ENCODE measurements around the gene ZCCHC14.
A peak's percentile ranks its signal among the peaks of the same experiment; 100 is the strongest.
"Not testable (repeated sequence)": the region's sequence is repeated elsewhere in the genome, so short reads cannot be mapped to it uniquely, and the experiment has no call there.

Gene ZCCHC14

DNA sequence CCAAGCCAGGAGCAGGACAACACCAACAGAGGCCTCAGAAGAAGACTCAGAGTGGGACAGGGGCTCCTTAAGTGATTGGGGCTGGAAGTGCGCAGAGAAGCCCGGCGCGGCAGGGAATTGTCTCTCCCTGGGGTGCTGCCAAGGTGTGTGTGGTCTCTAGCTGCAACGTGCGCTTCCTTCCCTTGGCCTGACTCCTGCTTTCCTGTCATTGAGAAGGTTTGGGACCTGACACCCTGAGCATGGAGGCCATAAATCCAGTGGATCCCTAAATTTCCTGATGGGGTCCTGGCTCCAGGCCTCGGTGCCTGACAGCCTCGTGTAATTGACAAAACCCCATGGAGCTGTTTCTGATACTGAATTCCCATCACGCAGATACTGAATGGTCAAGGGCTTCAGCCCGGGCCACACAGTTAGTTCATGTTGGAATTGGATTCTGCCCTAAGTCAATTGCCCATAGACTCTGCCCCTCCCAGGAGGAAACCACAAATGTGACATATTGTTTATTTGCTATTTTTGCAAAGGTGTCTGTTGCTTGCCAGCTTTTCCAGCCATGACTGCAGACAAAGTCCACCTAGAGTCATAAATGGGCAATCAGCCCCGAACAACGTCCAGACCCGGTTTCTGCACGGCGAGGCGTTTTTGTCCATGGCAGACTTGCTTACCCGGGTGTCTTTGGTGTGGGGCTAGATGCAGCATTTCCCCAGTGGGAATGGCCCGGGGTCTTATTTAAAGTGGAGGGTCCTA is 4.4 kb upstream of the ZCCHC14 start:
- not testable (repeated sequence) for DNase-seq (ENCODE audit: low read depth)

DNA sequence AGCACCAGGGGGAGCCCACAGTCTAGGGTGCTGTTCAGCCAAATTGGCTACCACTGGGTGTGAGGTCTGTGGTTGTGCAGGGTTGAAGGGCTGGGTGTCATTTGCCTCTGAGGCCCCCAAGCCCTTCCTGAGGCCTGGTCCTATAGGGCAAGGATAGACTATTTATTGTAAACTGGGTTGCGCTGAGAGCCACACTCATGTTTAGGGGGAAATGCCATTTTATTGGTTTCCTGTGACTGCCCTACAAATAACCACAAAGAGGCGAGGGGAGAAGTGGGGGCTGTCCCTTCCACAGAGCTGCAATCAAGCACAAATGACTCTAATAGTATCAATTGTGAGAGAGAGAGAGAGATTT is 3.6 kb upstream of the ZCCHC14 start:
- no peak for DNase-seq (ENCODE audit: low read depth)

DNA sequence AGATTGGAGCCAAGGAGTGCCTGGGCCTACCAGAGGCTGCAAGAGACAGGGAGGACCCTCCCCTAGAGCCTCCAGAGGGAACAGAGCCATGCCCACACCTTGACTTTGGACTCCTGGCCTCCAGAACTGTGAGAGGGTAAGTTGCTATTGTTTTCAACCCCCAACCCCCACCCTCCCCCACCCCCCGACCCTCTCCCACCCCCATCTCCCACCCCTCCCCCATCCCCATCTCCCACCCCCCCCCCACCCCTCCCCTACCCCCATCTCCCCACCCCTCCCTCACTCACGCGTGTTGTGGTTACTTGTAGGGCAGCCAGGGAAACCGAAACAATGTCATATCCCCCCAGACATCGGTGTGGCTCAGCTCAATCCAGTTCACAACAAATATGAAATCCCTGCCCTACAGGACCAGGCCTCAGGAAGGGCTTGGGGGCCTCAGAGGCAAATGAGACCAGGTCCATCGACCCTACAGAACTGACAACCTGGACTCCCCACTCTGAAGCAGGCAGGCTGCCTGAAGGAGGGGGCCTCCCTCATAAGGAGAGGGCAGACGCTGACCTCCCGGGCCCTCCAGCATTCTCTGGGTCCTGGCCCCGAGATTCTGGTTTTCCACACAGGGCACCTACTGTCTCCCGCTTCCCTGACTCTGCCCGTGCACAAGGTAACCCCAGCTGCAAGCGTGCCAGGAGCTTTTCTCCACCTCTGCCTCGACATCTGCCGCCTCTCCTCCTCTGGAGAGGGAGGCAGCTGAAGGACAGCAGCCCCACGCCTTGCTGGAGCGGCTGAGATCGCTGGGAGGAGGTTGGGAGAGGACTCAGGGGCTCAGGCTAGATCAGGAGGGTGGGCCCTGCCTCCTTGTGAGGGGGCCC is 3.0 kb upstream of the ZCCHC14 start:
- no peak for DNase-seq (ENCODE audit: low read depth)

DNA sequence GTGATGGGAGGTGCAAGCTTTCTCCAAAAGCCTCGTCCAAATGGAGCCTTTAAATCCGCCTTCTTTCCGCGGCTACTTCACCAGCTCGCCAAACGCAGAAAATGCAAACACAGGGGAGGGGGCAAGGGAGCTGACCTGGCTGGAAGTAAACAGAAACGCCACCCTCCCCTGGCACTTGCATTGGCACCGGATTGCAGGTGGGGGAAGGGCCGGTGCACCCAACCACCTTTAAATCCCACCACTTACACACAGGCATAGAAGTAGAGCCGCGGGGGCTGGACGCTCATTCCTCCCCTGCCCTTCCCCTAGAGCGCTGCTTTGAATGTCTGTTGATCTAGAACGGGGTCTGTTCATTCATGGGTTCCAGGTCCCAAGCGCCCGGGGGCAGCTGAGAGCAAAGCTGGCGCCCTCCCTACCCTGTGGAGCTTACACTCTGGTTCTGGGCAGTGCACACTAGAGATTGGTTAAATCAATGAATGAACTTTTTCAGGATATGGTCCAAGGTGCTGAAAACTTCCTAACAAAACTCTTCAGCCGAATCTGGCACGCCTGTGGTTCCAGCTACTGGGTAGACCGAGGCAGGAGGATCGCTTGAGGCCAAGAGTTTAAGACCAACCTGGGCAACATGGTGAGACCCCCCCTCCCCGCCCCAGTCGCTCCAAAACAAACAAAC is 920 bp upstream of the ZCCHC14 start:
- no peak for DNase-seq (ENCODE audit: low read depth)

DNA sequence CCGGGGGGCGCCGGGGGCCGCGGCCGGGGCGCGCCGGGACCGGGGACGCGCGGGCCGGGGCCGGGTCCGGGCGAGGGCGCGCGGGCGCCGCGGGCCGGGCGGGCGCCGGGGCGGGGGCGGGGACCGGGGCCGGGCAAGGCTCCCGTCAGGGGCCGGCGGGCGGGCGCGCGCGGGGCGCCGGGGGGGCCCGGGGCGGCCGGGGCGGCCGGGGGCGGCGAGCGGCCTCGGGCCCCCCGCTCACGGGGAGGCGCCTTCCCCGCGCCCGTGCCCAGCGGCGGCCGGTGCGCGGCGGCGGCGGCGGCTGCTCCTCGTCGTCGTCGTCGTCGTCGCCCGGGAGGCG is 563 bp downstream of the ZCCHC14 start:
- no peak for DNase-seq (ENCODE audit: low read depth)

DNA sequence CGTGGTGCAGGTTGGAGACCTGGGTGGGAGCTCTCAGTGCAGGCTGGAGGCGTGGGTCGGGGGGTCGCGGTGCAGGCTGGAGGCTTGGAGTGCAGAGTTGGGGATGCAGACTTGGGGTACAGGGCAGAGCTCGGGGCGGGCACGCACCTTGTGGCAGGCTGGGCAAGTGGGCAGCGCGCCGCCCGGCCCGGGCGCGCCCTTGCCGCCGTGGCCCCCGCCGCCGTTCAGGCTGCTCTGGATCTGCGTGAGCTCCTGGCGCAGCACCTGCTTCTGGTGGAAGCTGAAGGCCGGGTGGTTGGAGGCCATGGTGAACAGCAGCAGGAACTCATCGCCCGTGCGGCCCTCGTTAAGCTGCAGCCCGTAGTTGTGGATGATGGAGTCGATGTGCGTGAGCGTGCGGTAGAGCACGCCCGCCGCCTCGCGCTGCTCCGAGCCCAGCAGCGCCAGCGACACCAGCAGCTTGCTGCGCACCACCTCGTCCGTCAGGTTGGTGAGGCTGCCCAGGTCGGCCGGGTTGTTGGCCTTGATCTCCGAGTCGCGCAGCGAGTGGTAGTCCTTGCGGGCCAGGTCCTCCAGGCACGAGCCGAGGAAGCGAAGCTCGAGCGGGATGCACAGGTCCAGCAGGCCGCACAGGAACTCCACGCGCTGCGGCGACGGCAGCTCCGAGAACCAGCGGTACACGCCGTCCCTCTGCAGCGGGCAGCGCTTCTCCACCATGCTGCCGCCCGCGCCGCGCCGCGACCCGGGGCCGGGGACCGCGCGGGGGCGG is 1.1 kb downstream of the ZCCHC14 start:
- DNase-seq (ENCODE audit: low read depth), result no peak

DNA sequence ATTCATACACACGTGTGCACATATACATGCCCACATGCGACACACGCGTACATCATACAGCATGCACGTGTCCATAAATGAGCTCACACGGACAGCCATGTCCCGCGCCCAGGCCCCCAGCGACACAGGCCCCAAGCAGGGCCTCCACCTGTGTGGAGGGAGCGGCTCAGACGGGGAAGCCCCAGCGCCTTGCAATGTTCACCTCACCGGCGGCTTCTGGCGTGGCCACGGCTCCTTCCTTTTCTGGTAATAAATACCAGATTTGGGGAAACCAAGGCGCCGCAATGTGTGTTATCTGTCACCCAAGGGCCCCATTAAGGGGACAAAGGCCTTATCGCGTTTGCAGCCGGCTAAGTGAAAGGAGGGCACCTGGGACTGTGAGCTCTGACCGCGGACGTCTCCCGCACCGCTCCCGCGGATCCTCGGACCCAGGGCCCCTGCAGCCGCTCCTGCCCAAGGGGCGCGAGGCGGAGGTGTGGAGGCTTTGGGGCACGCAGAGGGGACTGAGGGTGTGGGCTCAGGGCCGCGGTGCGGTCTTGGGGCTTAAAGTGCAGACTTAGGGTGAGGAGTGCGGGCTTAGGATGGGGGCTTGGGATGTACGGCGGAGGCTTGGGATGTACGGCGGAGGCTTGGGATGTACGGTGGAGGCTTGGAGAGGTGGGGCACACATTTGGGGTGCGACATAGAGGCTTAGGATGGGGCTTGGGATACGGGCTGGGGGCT is 1.9 kb downstream of the ZCCHC14 start:
- DNase-seq (ENCODE audit: low read depth), result peak; percentile 43

DNA sequence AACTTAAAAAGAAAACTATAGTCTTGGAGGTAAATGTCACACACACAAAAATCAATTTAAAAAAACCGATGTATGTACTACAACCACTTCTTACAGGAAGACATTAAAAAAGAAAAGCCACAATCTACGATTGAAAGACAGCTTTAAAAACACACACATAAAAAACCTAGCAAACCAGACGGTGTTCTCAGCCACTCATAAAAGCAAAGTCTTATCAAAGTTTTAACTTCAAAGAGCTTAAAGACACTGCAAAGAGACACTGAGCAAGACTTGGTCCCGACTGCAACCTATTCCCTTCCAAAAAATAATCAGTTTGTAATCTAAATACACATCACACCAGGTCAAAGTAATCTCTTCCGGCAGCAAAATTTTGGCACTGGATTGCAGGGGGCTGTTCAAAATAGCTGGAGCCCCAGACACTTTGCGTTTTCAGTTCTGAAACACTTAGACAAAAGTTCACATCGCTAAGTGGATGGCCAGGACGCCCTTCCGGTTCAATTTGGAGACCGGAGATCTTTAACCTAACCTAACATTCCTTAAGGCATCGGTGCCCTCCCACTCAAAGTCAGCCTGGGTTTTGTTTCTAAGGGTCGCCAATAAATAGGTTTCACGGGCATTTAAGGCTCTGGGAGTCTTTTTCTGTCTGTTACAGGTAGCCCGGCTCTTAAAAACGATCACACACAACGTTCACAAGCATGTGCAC is 2.6 kb downstream of the ZCCHC14 start:
- no peak for DNase-seq (ENCODE audit: low read depth)

DNA sequence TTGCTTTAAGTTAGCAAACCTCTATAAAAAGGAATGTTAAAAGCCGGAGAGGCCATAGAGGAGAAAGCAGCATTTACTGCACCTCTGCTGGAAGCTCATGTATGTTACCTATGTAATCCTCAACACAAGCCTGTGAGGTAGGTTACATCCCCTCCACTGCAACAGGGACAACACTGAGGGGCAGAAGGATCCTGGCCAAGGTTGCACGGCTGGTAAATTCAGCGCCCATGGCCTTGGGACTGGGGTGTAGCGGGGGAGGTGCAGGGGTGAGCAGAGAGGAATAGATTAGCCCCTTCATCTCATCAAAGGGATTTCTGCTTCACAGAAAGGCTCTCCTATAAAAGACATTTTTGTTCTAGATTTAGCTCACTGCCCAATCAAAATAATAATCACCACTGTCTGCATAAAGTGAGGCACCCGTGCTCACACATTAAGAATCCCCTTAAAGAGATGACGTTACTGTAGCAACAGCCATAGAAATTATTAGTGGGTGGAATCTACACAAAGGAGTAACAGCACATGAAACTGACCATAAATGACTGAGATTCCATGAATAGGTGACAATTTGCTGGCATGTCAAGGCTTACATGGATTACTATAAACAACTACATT is 3.3 kb downstream of the ZCCHC14 start:
- no peak for DNase-seq (ENCODE audit: low read depth)

DNA sequence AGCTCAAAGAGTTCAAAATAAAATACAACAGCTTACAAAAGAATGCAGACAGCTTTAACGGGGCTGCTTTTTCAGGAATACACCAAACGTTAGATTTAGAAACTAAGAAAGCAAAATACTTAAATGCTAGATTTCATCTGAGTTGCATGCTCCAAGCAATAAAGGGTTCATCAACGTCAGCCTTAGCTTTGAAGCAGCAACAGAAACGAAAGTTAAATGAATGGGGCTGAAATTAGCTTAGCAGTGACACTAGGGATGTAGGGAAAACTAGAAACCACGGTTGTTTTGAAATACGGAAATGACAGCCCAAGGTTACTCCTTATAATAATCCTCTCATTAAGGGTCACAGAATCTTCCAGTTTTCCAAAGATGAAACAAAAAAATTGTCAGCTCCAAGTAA is 3.9 kb downstream of the ZCCHC14 start:
- not testable (repeated sequence) for DNase-seq (ENCODE audit: low read depth)

DNA sequence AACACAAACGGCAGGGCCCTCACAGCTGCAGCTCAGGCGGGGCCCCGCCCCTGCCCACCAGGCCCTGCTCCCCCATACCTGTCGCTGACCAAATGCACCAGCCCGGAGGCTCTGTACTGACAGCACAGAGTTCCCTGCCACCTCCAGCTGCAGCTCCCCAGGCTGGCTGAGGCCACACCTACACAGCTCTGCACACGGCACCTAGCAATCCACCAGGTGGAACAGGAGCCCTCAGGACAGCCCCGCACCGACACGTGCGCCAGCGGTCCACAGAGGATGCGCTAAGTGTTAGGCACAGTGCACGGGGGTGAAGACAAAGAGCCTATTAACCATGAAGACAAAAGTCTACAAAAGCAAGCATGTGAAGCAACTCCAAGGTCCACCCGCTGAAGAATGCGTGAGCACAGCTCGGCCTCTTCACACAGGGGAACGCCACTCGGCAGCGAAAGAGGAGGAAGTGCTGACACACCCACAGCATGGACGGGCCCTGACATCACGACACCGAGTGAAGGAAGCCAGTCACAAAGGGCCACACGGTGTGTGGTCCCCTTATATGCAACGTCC is 5.4 kb downstream of the ZCCHC14 start:
- DNase-seq (ENCODE audit: low read depth), result no peak

DNA sequence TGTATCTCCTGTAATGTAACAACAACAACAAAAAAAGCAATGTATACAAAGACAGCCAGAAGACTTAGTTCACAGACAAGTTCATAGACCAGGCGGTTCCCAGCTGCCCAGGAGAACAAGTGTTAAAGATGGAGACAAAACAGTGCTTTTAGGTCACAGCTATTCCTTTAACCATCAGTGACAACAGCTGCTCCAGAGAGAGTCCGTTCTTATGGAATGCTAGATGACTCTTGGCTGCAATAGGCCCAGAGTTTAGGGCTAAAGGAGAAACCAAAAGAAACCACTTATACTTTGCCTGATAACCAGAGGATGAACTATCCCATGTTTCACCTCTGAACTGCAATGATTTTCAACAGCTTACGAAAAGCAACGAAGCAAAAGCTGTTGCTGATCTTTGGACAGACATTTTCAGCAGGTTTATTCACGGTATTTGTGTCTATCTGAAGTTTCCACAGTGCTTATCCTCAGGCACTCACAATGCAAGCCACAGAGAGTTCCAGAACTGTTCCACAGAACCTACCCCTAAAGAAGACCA is 6.0 kb downstream of the ZCCHC14 start:
- no peak for DNase-seq (ENCODE audit: low read depth)

DNA sequence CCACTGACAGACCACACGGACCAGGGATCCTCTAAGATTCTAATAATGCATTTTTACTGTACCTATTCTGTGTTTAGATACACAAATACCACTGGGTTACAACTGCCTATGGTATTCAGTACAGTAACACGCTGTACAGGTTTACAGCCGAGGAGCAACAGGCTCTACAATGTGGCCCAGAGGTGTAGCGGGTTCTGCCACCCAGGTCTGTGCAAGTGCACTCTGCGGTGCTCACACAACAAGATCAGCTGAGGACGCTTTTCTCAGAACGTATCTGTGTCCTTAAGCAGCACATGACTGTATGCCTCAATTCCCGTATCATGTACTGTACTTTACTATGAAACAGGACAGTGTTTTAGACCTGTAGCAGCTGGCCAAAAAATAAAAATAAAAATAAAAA is 6.5 kb downstream of the ZCCHC14 start:
- DNase-seq (ENCODE audit: low read depth), result no peak

DNA sequence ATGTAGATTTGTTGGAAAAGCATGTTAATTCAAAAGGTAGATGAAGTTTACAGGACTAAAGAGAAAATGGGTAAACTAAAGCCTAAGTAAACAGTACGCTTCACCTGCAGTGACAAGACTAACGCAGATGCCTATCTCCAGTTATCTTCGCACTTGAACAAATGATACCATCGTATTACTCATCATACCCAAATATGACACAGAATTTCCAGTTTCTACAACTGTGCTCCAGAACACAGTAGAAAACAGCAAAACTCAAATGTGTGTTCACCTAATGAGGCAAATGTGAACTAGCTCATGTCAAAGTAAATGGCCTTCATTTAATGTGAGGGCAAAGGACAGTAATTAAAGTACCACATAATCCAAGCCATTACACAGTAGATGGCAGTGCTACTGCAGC is 7.0 kb downstream of the ZCCHC14 start:
- not testable (repeated sequence) for DNase-seq (ENCODE audit: low read depth)

DNA sequence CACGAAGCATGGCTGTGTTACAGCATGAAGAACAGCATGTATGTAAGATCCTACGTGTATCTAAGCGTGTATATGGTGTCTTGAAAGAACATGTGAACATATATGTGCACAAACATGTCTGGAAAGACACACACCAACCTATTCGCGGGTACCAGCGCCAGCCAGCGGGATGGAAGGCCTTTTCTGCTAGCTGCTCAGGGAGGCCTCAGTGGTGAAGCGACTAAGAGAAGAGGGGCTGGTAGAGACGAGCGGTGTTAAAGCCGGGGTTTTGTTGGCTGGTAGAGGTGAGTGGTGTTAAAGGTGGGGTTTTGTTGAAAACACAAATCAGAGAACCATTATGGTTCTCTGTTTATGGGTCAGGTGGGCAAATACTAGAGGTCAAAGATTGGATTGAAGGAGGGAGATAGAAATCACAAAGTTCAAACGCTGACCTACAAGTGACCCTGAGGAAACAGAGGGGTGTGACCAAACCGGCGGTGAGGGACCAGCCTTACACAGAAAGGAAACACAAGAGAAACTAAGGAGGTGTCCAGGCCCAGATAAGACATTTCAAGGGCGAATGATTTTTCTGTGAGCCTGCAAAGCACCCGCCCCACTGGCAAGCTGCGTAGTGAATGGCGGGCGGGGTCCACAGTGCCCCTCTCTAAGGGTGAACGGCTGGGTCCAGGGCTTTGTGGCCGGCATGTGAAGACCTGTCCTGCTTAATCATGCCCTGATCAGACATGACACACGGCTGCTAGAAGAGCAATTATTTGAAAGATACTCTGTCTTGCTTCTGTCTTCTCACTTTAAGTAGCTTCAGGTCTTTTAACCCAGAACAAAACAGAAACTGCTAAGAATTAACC is 8.1 kb downstream of the ZCCHC14 start:
- DNase-seq (ENCODE audit: low read depth), result no peak

DNA sequence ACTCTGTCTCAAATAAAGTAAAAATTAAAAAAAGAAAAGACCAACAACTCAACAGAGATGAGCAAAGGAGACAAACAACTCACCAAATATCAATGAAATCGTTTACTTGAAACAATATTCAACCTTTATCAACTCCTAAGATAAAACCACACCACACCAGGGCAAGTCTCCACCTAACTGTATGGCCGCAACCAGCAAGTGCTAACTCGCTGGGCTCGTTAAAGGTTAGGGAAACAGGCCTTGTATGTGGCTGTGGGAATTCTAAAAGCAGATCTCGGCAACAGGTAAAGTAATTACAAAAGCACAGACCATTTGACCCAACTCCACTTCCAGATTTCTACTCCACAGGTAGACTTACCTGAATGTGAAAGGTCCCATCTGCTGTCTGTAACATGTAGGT is 9.3 kb downstream of the ZCCHC14 start:
- DNase-seq (ENCODE audit: low read depth), result no peak

DNA sequence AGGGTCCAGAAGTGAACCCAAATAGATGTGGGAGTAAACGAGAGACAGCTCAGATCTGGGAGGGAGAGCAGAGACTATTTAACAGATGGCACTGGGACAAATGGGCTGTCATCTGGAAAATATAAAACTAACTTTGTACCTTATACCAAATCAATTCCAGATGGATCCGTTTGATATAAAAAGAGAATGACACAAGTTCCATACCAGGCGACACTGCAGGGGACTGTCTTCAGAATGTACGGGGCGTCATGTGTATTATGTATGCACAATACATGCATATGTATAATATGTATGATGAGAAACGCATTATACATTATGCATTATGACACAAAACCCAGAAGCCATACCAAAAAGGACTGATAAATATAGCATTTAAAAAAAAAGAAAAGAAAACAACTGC is 10.2 kb downstream of the ZCCHC14 start:
- DNase-seq (ENCODE audit: low read depth), result not testable (repeated sequence)

DNA sequence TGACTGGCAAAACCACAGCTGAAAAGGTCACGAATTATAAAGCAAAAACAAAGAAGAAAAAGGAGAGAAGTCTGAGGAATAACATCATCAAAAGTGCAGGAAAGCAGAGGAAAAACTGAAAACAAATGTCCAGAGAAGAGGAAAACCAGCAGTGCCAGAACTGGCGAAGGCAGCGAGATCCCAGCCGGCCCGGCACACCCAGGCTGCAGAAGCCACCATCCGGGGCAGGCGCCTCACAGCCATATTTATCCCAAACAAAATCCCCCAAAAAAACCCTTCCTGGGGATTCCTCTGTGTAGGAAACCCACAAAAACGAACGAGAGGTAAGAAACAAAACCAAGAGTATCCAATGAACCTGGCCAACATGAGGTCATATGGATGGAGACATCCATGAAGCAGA is 10.6 kb downstream of the ZCCHC14 start:
- no peak for DNase-seq (ENCODE audit: low read depth)

DNA sequence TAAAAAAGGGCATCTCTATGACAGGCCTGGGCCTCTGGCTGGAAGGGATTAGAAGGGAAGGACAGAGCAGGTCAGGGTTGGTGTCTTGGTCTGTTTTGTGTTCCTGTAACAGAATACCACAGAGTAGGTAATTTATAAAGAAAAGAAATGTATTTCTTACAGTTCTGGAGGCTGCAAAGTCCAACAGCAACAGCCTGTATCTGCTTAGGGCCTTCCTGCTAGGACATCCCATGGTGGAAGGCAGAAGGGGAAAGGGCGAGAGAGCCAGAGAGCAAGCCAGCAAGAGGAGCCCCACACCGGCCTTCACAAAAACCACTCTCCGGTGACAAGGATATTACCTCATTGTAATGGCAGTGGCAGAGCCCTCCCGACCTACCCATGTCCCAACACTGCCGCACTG is 11.1 kb downstream of the ZCCHC14 start:
- not testable (repeated sequence) for DNase-seq (ENCODE audit: low read depth)

All from T-helper 22 cell (primary cell).